K562 (cell line): ENCODE data around the gene TPBG. TPM values are rescaled to one million over a fixed set of nuclear protein-coding genes. Genes with fewer than 3 reads are reported as not detected.

Experiments used
- ATAC-seq: fragments of 200-7000 bp; cut with Tn5 transposase; 3 replicates; pipeline ENCODE4 v1.9.1; 2020; ENCODE audit warnings: moderate library complexity
- BruUV-seq: library from RNA; stranded (reverse); fragments of 400-500 nt; replicated peaks from 2 replicates; lab custom pipeline; 2021; lab: Mats Ljungman, UMichigan
- CTCF ChIA-PET: fragments of 300-600 bp; formaldehyde crosslinking; extraction: SDS; loops from one replicate; lab custom pipeline; 2021; ENCODE audit warnings: low intra/inter-chr PET ratio; lab: Yijun Ruan, JAX
- POLR2A ChIA-PET: fragments of 300-600, 350-650 bp; sonication (Branson Sonifier 250); formaldehyde crosslinking; extraction: SDS; loops from one replicate; lab custom pipeline; 2021; ENCODE audit warnings: antibody characterized with exemption, inconsistent platforms; lab: Yijun Ruan, JAX
- DNase-seq, 4 experiments: peaks; one replicate each; pipeline versions ENCODE4 v3.0.0 to v3.0.0-alpha.2; 2011 to 2018; ENCODE audit warnings: low spot score in 3 of 4, mixed read lengths in 3 of 4; ENCODE audit errors: extremely low read depth in 1 of 4
- FAIRE-seq: peaks from 2 replicates; lab custom pipeline; 2011; peaks lifted over from hg19 to GRCh38; lab: Jason Lieb, UNC
- H2AFZ ChIP-seq: 2 replicates; pipeline ENCODE4 v1.6.0; 2011; ENCODE audit warnings: low read depth, low read length, control low read depth, inconsistent platforms
- H3K27ac ChIP-seq: fragments of 200-600 bp; 3 replicates; pipeline ENCODE4 v1.8.0; 2011; ENCODE audit warnings: low read depth, mild to moderate bottlenecking, control low read depth, inconsistent platforms, low read length, moderate library complexity, mixed read lengths; ENCODE audit errors: extremely low read depth
- H3K27me3 ChIP-seq, 2 experiments: fragments of 300-600 bp in 1 of 2; 2 replicates in 1 of 2; 3 replicates in 1 of 2; pipeline versions ENCODE4 v1.6.0 to v1.8.0; 2011; ENCODE audit warnings: inconsistent platforms in 2 of 2, low read length in 2 of 2, mild to moderate bottlenecking in 1 of 2, mixed read lengths in 1 of 2, moderate library complexity in 1 of 2; ENCODE audit not compliant: control insufficient read depth in 2 of 2, insufficient read depth in 2 of 2
- H3K36me3 ChIP-seq: fragments of 300-600 bp; 3 replicates; pipeline ENCODE4 v1.8.0; 2011; ENCODE audit warnings: mild to moderate bottlenecking, low read length, inconsistent platforms; ENCODE audit not compliant: control insufficient read depth, insufficient read depth
- H3K4me1 ChIP-seq, 2 experiments: fragments of 200-600 bp in 1 of 2; replicated peaks in 1 of 2; 2 replicates in 1 of 2; 3 replicates in 1 of 2; pipeline versions ENCODE4 v1.5.1 to v1.8.0; 2011; ENCODE audit warnings: inconsistent platforms in 2 of 2, low read length in 2 of 2, mild to moderate bottlenecking in 1 of 2, mixed read lengths in 1 of 2, moderate library complexity in 1 of 2; ENCODE audit not compliant: control insufficient read depth in 2 of 2, insufficient read depth in 2 of 2
- H3K4me2 ChIP-seq: 2 replicates; pipeline ENCODE4 v1.6.1; 2011; ENCODE audit warnings: low read length, control low read depth, inconsistent platforms, mixed read lengths; ENCODE audit not compliant: insufficient read depth
- H3K4me3 ChIP-seq: fragments of 200-600 bp; sonication (generic), shearing (Covaris generic); 2 replicates; pipeline ENCODE4 v1.5.1; 2016; ENCODE audit warnings: control low read depth, inconsistent platforms
- H3K79me2 ChIP-seq: fragments of 200-600 bp; 3 replicates; pipeline ENCODE4 v1.8.0; 2011; ENCODE audit warnings: low read length, inconsistent platforms; ENCODE audit not compliant: control insufficient read depth, insufficient read depth
- H3K9ac ChIP-seq, 2 experiments: 2 replicates each; pipeline versions ENCODE4 v1.6.0 to v1.6.1; 2011; ENCODE audit warnings: low read depth in 2 of 2, low read length in 2 of 2, control low read depth in 1 of 2, inconsistent platforms in 1 of 2, mild to moderate bottlenecking in 1 of 2, mixed read lengths in 1 of 2; ENCODE audit not compliant: insufficient read depth in 1 of 2
- H3K9me1 ChIP-seq: one replicate; pipeline ENCODE4 v1.6.0; 2011; ENCODE audit warnings: inconsistent platforms, mild to moderate bottlenecking, low read length, moderate library complexity; ENCODE audit not compliant: control insufficient read depth, insufficient read depth
- H3K9me3 ChIP-seq: replicated peaks from 2 replicates; pipeline ENCODE4 v1.5.1; 2011; ENCODE audit warnings: low read depth, low read length, inconsistent platforms; ENCODE audit not compliant: control insufficient read depth, insufficient read depth
- H4K20me1 ChIP-seq: replicated peaks from 2 replicates; pipeline ENCODE4 v1.6.1; 2011; ENCODE audit warnings: low read length, inconsistent platforms, mixed read lengths; ENCODE audit not compliant: control insufficient read depth, insufficient read depth
- AFF4 ChIP-seq: sonication (generic); formaldehyde crosslinking; IDR thresholded peaks from 2 replicates; pipeline ENCODE4 v1.8.0; 2023; ENCODE audit warnings: mild to moderate bottlenecking, missing genetic modification reagents
- ASH1L ChIP-seq: fragments of 450-650 bp; IDR thresholded peaks from 2 replicates; pipeline ENCODE4 v1.6.1; 2018; ENCODE audit warnings: borderline replicate concordance, mild to moderate bottlenecking, low read depth; ENCODE audit not compliant: partially characterized antibody
- DLX4 ChIP-seq: fragments of 250-450 bp; sonication (Bioruptor Pico); IDR thresholded peaks from 2 replicates; pipeline ENCODE4 v1.6.1; 2021; ENCODE audit warnings: mild to moderate bottlenecking
- E2F6 ChIP-seq, 2 experiments: IDR thresholded peaks; 2 replicates each; pipeline ENCODE4 v1.6.1; 2011; ENCODE audit warnings: borderline replicate concordance in 1 of 2, control low read depth in 1 of 2, low read depth in 1 of 2, low read length in 1 of 2, mild to moderate bottlenecking in 1 of 2, mixed read lengths in 1 of 2, moderate library complexity in 1 of 2; ENCODE audit not compliant: insufficient read depth in 1 of 2, insufficient read length in 1 of 2, poor library complexity in 1 of 2, severe bottlenecking in 1 of 2; ENCODE audit errors: extremely low read depth in 1 of 2
- EHMT2 ChIP-seq: fragments of 450-650 bp; IDR thresholded peaks from 2 replicates; pipeline ENCODE4 v1.6.1; 2018; ENCODE audit warnings: antibody characterized with exemption
- HDAC6 ChIP-seq: IDR thresholded peaks from 2 replicates; pipeline ENCODE4 v1.6.1; 2012; ENCODE audit warnings: low read depth, mild to moderate bottlenecking, control low read depth, inconsistent platforms, low read length, moderate library complexity
- ILK ChIP-seq: fragments of 450-650 bp; IDR thresholded peaks from 2 replicates; pipeline ENCODE4 v1.6.1; 2016; ENCODE audit warnings: missing genetic modification characterization, low read depth, mild to moderate bottlenecking, missing compliant biosample characterization, moderate library complexity, borderline replicate concordance
- SETDB1 ChIP-seq: IDR thresholded peaks from one replicate; pipeline ENCODE4 v1.6.1; 2012; ENCODE audit warnings: low read length, control low read depth, inconsistent platforms
- SREBF1 ChIP-seq: fragments of 150-350 bp; IDR thresholded peaks from 2 replicates; pipeline ENCODE4 v1.6.1; 2014; ENCODE audit warnings: antibody characterized with exemption, low read depth, low read length, borderline replicate concordance
- ZNF324 ChIP-seq: fragments of 250-450 bp; sonication (Bioruptor Pico); IDR thresholded peaks from 2 replicates; pipeline ENCODE4 v1.4.0; 2020; ENCODE audit warnings: mild to moderate bottlenecking
- ZNF57 ChIP-seq: fragments of 450-650 bp; formaldehyde crosslinking; IDR thresholded peaks from 2 replicates; pipeline ENCODE4 v1.4.0; 2020; ENCODE audit warnings: mild to moderate bottlenecking, moderate library complexity
- ZNF655 ChIP-seq: fragments of 250-450 bp; sonication (Bioruptor Pico); IDR thresholded peaks from 2 replicates; pipeline ENCODE4 v1.5.0; 2021
- in situ Hi-C: fragments of 300-500 bp; cut with MboI; formaldehyde crosslinking; loops from 4 replicates; pipeline ENCODE4 v1.15.0; 2018; ENCODE audit warnings: inconsistent platforms, mixed read lengths
- intact Hi-C: fragments of 100-400 bp; cut with micrococcal nuclease; formaldehyde crosslinking; loops from 2 replicates; pipeline ENCODE4 v1.14.2; 2022
- polyA plus RNA-seq, 8 experiments: library from polyadenylated mRNA; depleted of rRNA in 4 of 8; stranded (reverse) in 5 of 8; unstranded in 3 of 8; fragments of >200 nt; fragmentation: Nextera tagmentation in 2 of 8; fragmentation: Illumina TruSeq in 1 of 8; extraction: Ambion mirVana in 2 of 8; extraction: Trizol in 1 of 8; gene quantifications; 2 replicates each; pipeline versions ENCODE4 v1.2.1 to v1.2.3, GENCODE V29; 2011 to 2014; ENCODE audit warnings: inconsistent platforms in 1 of 8, missing spikeins in 1 of 8
- total RNA-seq, 7 experiments: library from RNA; depleted of rRNA in 6 of 7; stranded (reverse); fragments of >200 nt in 6 of 7; fragmentation: Illumina TruSeq in 2 of 7; extraction: Trizol in 2 of 7; gene quantifications; 2 replicates each; pipeline versions ENCODE4 v1.2.1 to v1.2.3, GENCODE V29; 2011 to 2021; ENCODE audit warnings: low replicate concordance in 1 of 7

Gene TPBG
- total and polyA plus RNA-seq, 9 of the 15 experiments (the other 6 are each of a cell fraction or from before 2014, with no cell fraction given): 0.18 to 0.88 (median 0.36) TPM

- BruUV-seq: no TSS peak
Observed at GRCh38 chr6:82367704-82368103, 4.1 kb downstream of the TPBG start.

More at GRCh38 chr6:82367704-82368103, 4.1 kb downstream of the TPBG start:
- Histone ChIP-seq H3K36me3 (no peaks in the 10 kb centered on the region), H3K4me3 (no peak overlapping the region), H3K27ac (no peak overlapping the region), H3K4me1 (peaks cover 0 to 18% of the 10 kb centered on the region in 2 experiments; a peak in 2 of 5 replicates), H3K27me3 (peaks cover 0 to 9% of the 10 kb centered on the region in 2 experiments; a peak in 1 of 5 replicates), H3K79me2 (no peaks in the 10 kb centered on the region), H3K9ac (no peak overlapping the region), H4K20me1 (no peaks in the 10 kb centered on the region), H3K9me1 (no peaks in the 10 kb centered on the region), H3K4me2 (no peak overlapping the region), H3K9me3 (no peaks in the 10 kb centered on the region), H2AFZ (no peak overlapping the region)
- POLR2A ChIA-PET: no interaction called here
- CTCF ChIA-PET: no interaction called here
- FAIRE-seq (no peak), ATAC-seq (no peak), DNase-seq (no peak)
- intact Hi-C loops (no loop called here), in situ Hi-C loops (no loop called here)
- TF ChIP-seq DLX4 (no peak), ZNF324 (CRISPR knock-in tag) (no peak), AFF4 (CRISPR knock-in tag) (no peak), EHMT2 (no peak), ZNF655 (CRISPR knock-in tag) (no peak), ZNF57 (CRISPR knock-in tag) (no peak), HDAC6 (no peak), ASH1L (no peak), SETDB1 (no peak), SREBF1 (no peak), ILK (tag) (no peak), E2F6 (IDR thresholded peaks at IDR 0.05; ENCODE audit: borderline replicate concordance in 1 of 2, extremely low read depth in 1 of 2, insufficient read depth in 1 of 2, insufficient read length in 1 of 2, low read depth in 1 of 2, low read length in 1 of 2, poor library complexity in 1 of 2, severe bottlenecking in 1 of 2) (no peak)
